ENCODE measurements around the gene MGAT4D.
A peak's percentile ranks its signal among the peaks of the same experiment; 100 is the strongest.
"Not testable (repeated sequence)": the region's sequence is repeated elsewhere in the genome, so short reads cannot be mapped to it uniquely, and the experiment has no call there.

Gene MGAT4D

GRCh38 chr4:140497747-140498636 is at the start of gene MGAT4D:
TSS of gene MGAT4D (minus strand) at chr4:140498293. CDS start at chr4:140498222, 71 bp downstream.
- DNase-seq (ENCODE audit: low spot score) = no peak

GRCh38 chr4:140533951-140534480 is 35.9 kb upstream of the MGAT4D start:
- peak; percentile 57 for DNase-seq (ENCODE audit: low spot score)

GRCh38 chr4:140529434-140529833 is 31.3 kb upstream of the MGAT4D start:
- DNase-seq (ENCODE audit: low spot score) = no peak

- DNase-seq (ENCODE audit: low spot score) = peak; percentile 94
These were observed 26.0 kb upstream of the MGAT4D start, which contains the start of gene ELMOD2 for GRCh38 chr4:140523857-140524742. TSS of gene ELMOD2 (plus strand) at chr4:140524168. CDS start at chr4:140525429, 1,261 bp downstream.

GRCh38 chr4:140523370-140523856 is 25.3 kb upstream of the MGAT4D start:
- no peak for DNase-seq (ENCODE audit: low spot score)

GRCh38 chr4:140515423-140515822 is 17.3 kb upstream of the MGAT4D start:
- no peak for DNase-seq (ENCODE audit: low spot score)

- DNase-seq (ENCODE audit: low spot score) = not testable (repeated sequence)
These were observed 15.7 kb upstream of the MGAT4D start for GRCh38 chr4:140513765-140514164.

GRCh38 chr4:140504261-140504660 is 6.2 kb upstream of the MGAT4D start:
- DNase-seq (ENCODE audit: low spot score) = no peak

GRCh38 chr4:140499391-140499790 is 1.3 kb upstream of the MGAT4D start:
- no peak for DNase-seq (ENCODE audit: low spot score)

- DNase-seq (ENCODE audit: low spot score) = no peak
These were observed 717 bp downstream of the MGAT4D start for GRCh38 chr4:140497405-140497746.

GRCh38 chr4:140485939-140486338 is 12.2 kb downstream of the MGAT4D start:
- DNase-seq (ENCODE audit: low spot score) = peak; percentile 16

- DNase-seq (ENCODE audit: low spot score) = no peak
These were observed 14.6 kb downstream of the MGAT4D start for GRCh38 chr4:140483445-140483844.

- DNase-seq (ENCODE audit: low spot score) = no peak
These were observed 25.9 kb downstream of the MGAT4D start for GRCh38 chr4:140472156-140472555.

- DNase-seq (ENCODE audit: low spot score) = no peak
These were observed 28.0 kb downstream of the MGAT4D start for GRCh38 chr4:140469791-140470733.

- DNase-seq (ENCODE audit: low spot score) = no peak
These were observed 31.9 kb downstream of the MGAT4D start for GRCh38 chr4:140466146-140466545.

GRCh38 chr4:140463614-140464013 is 34.5 kb downstream of the MGAT4D start:
- no peak for DNase-seq (ENCODE audit: low spot score)

GRCh38 chr4:140463182-140463581 is 34.9 kb downstream of the MGAT4D start:
- no peak for DNase-seq (ENCODE audit: low spot score)

- DNase-seq (ENCODE audit: low spot score) = no peak
These were observed 47.7 kb downstream of the MGAT4D start for GRCh38 chr4:140450352-140450751.

- DNase-seq (ENCODE audit: low spot score) = no peak
These were observed 49.3 kb downstream of the MGAT4D start for GRCh38 chr4:140448830-140449229.

- no peak for DNase-seq (ENCODE audit: low spot score)
These were observed 49.9 kb downstream of the MGAT4D start for GRCh38 chr4:140448162-140448561.

GRCh38 chr4:140444347-140444746 is 53.7 kb downstream of the MGAT4D start:
- not testable (repeated sequence) for DNase-seq (ENCODE audit: low spot score)

Data from kidney capillary endothelial cell (primary cell).